Measurements from ENCODE around the gene SPATS2.

Gene SPATS2

DNA sequence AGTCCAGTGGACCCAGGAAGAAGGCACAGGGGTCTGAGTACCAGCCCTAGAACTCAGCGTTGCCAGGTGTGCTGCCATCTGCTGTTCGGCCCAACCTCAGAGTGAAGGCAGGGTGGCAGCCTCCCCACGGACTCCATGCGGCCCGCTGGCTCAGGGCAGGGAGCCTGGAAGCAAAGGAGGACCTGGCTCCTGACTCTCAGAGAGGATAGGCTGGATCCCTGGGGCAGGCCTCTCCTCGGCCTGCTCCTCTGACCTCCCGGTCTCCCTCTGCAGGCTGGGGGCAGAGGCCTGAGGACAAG is 190.6 kb downstream of the SPATS2 start:
- H3K36me3 ChIP-seq (ENCODE audit: control insufficient read depth in 2 of 2, insufficient read depth in 2 of 2, low read length in 2 of 2): peaks cover 39 to 64% of the 10 kb centered on the region in 2 donors
- H3K27ac ChIP-seq (ENCODE audit: low read depth in 2 of 2, low read length in 2 of 2): no peak overlapping the region

GRCh38 chr12:49558526-49558925 is 191.3 kb downstream of the SPATS2 start:
- peaks cover 46 to 71% of the 10 kb centered on the region in 2 donors for H3K36me3 ChIP-seq (ENCODE audit: control insufficient read depth in 2 of 2, insufficient read depth in 2 of 2, low read length in 2 of 2)
- no peak overlapping the region for H3K27ac ChIP-seq (ENCODE audit: low read depth in 2 of 2, low read length in 2 of 2)
- no peaks in the 10 kb centered on the region for H3K4me1 ChIP-seq (ENCODE audit: control insufficient read depth in 2 of 2, insufficient read depth in 2 of 2, low read length in 2 of 2)

More for the DNA sequence above, 190.6 kb downstream of the SPATS2 start:
- no peak overlapping the region for H3K4me3 ChIP-seq (ENCODE audit: low read length in 2 of 2)
- no peaks in the 10 kb centered on the region for H3K27me3 ChIP-seq (ENCODE audit: control insufficient read depth in 2 of 2, insufficient read depth in 2 of 2, low read length in 2 of 2)
- H3K4me1 ChIP-seq (ENCODE audit: control insufficient read depth in 2 of 2, insufficient read depth in 2 of 2, low read length in 2 of 2): no peaks in the 10 kb centered on the region
- no peaks in the 10 kb centered on the region for H3K9me3 ChIP-seq (ENCODE audit: control insufficient read depth in 2 of 2, low read length in 2 of 2)
- no peak overlapping the region for H3K9ac ChIP-seq (ENCODE audit: low read depth in 1 of 2, low read length in 2 of 2)

DNA sequence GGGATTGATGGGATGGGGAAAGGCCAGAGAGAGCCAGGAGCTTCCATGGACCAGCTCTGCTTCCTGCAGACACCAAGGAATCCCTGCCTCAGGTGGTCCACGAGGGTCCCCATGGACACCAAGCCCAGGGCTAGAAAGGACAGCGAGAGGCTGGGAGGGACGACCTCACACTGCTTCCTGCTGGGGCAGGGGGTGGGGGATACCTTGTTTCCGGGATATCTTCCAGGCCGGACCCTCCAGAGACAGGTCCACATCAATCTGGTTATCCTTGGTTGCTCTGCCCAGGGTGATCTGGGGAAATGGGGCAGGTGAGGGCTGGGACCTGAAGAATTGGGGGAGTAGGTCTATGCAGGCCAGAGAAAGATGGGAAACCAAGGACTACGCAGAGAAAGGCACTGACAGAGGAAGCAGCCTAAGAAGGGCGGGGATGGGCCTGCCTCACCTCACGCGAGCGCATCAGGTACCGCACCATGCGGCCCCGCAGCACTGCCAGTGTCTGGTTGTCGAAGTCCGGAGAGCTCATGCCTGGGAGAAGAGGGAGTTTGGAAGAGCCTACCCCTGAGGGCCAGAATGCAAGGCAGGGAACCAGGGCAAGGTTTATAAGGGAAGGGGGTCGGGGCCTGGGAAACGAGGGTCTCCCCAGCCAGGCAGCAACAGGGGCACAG is 191.9 kb downstream of the SPATS2 start:
- Histone ChIP-seq H3K27me3 (ENCODE audit: control insufficient read depth in 2 of 2, insufficient read depth in 2 of 2, low read length in 2 of 2) (no peaks in the 10 kb centered on the region), H3K4me1 (ENCODE audit: control insufficient read depth in 2 of 2, insufficient read depth in 2 of 2, low read length in 2 of 2) (no peaks in the 10 kb centered on the region), H3K9ac (ENCODE audit: low read depth in 1 of 2, low read length in 2 of 2) (no peak overlapping the region), H3K4me3 (ENCODE audit: low read length in 2 of 2) (no peak overlapping the region), H3K9me3 (ENCODE audit: control insufficient read depth in 2 of 2, low read length in 2 of 2) (no peaks in the 10 kb centered on the region), H3K36me3 (ENCODE audit: control insufficient read depth in 2 of 2, insufficient read depth in 2 of 2, low read length in 2 of 2) (peaks cover 50 to 77% of the 10 kb centered on the region in 2 donors), H3K27ac (ENCODE audit: low read depth in 2 of 2, low read length in 2 of 2) (no peak overlapping the region)

More at GRCh38 chr12:49558526-49558925, 191.3 kb downstream of the SPATS2 start:
- H3K9me3 ChIP-seq (ENCODE audit: control insufficient read depth in 2 of 2, low read length in 2 of 2): no peaks in the 10 kb centered on the region
- H3K27me3 ChIP-seq (ENCODE audit: control insufficient read depth in 2 of 2, insufficient read depth in 2 of 2, low read length in 2 of 2): no peaks in the 10 kb centered on the region
- no peak overlapping the region for H3K9ac ChIP-seq (ENCODE audit: low read depth in 1 of 2, low read length in 2 of 2)
- no peak overlapping the region for H3K4me3 ChIP-seq (ENCODE audit: low read length in 2 of 2)

- no peaks in the 10 kb centered on the region for H3K9me3 ChIP-seq (ENCODE audit: control insufficient read depth in 2 of 2, low read length in 2 of 2)
- no peak overlapping the region for H3K9ac ChIP-seq (ENCODE audit: low read depth in 1 of 2, low read length in 2 of 2)
- no peaks in the 10 kb centered on the region for H3K4me1 ChIP-seq (ENCODE audit: control insufficient read depth in 2 of 2, insufficient read depth in 2 of 2, low read length in 2 of 2)
- no peak overlapping the region for H3K27ac ChIP-seq (ENCODE audit: low read depth in 2 of 2, low read length in 2 of 2)
- H3K4me3 ChIP-seq (ENCODE audit: low read length in 2 of 2): no peak overlapping the region
- H3K27me3 ChIP-seq (ENCODE audit: control insufficient read depth in 2 of 2, insufficient read depth in 2 of 2, low read length in 2 of 2): no peaks in the 10 kb centered on the region
- peaks cover 62 to 88% of the 10 kb centered on the region in 2 donors for H3K36me3 ChIP-seq (ENCODE audit: control insufficient read depth in 2 of 2, insufficient read depth in 2 of 2, low read length in 2 of 2)
These were observed 193.4 kb downstream of the SPATS2 start for GRCh38 chr12:49560695-49561094.

DNA sequence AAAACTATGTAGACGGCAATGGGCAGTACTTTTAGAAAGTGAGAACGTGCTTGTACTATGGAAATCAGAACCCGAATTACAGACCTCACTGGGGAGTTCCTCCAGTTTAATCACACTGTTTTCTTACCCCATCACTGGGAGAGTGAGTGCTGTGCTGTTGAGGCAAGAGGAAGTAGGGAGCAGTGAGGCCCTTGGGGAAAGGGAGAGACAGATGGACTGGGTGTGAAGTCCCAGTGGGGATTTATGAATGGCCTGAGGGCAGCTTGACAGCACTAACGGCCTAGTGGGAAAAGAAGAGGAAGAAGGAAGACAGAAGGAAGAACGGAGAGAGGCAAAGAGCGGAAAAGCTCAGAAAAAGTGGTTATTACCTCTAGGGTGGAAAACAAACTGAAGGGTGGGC is 195.0 kb downstream of the SPATS2 start:
- H3K4me3 ChIP-seq (ENCODE audit: low read length in 2 of 2): no peak overlapping the region
- H3K9me3 ChIP-seq (ENCODE audit: control insufficient read depth in 2 of 2, low read length in 2 of 2): no peaks in the 10 kb centered on the region
- H3K27ac ChIP-seq (ENCODE audit: low read depth in 2 of 2, low read length in 2 of 2): no peak overlapping the region
- H3K27me3 ChIP-seq (ENCODE audit: control insufficient read depth in 2 of 2, insufficient read depth in 2 of 2, low read length in 2 of 2): no peaks in the 10 kb centered on the region
- H3K4me1 ChIP-seq (ENCODE audit: control insufficient read depth in 2 of 2, insufficient read depth in 2 of 2, low read length in 2 of 2): peaks cover 6 to 11% of the 10 kb centered on the region in 2 donors
- H3K36me3 ChIP-seq (ENCODE audit: control insufficient read depth in 2 of 2, insufficient read depth in 2 of 2, low read length in 2 of 2): peaks cover 62 to 81% of the 10 kb centered on the region in 2 donors
- no peak overlapping the region for H3K9ac ChIP-seq (ENCODE audit: low read depth in 1 of 2, low read length in 2 of 2)

- Histone ChIP-seq H3K27ac (ENCODE audit: low read depth in 2 of 2, low read length in 2 of 2) (no peak overlapping the region), H3K9me3 (ENCODE audit: control insufficient read depth in 2 of 2, low read length in 2 of 2) (no peaks in the 10 kb centered on the region), H3K4me3 (ENCODE audit: low read length in 2 of 2) (no peak overlapping the region), H3K9ac (ENCODE audit: low read depth in 1 of 2, low read length in 2 of 2) (no peak overlapping the region), H3K27me3 (ENCODE audit: control insufficient read depth in 2 of 2, insufficient read depth in 2 of 2, low read length in 2 of 2) (no peaks in the 10 kb centered on the region), H3K36me3 (ENCODE audit: control insufficient read depth in 2 of 2, insufficient read depth in 2 of 2, low read length in 2 of 2) (peaks cover 62 to 77% of the 10 kb centered on the region in 2 donors), H3K4me1 (ENCODE audit: control insufficient read depth in 2 of 2, insufficient read depth in 2 of 2, low read length in 2 of 2) (peaks cover 8 to 12% of the 10 kb centered on the region in 2 donors)
These were observed 195.6 kb downstream of the SPATS2 start for GRCh38 chr12:49562831-49563230.

- Histone ChIP-seq H3K4me1 (ENCODE audit: control insufficient read depth in 2 of 2, insufficient read depth in 2 of 2, low read length in 2 of 2) (peaks cover 15 to 17% of the 10 kb centered on the region in 2 donors), H3K9me3 (ENCODE audit: control insufficient read depth in 2 of 2, low read length in 2 of 2) (no peaks in the 10 kb centered on the region), H3K9ac (ENCODE audit: low read depth in 1 of 2, low read length in 2 of 2) (no peak overlapping the region), H3K27me3 (ENCODE audit: control insufficient read depth in 2 of 2, insufficient read depth in 2 of 2, low read length in 2 of 2) (no peaks in the 10 kb centered on the region), H3K4me3 (ENCODE audit: low read length in 2 of 2) (no peak overlapping the region), H3K27ac (ENCODE audit: low read depth in 2 of 2, low read length in 2 of 2) (no peak overlapping the region), H3K36me3 (ENCODE audit: control insufficient read depth in 2 of 2, insufficient read depth in 2 of 2, low read length in 2 of 2) (peaks cover 54 to 64% of the 10 kb centered on the region in 2 donors)
These were observed 196.9 kb downstream of the SPATS2 start for GRCh38 chr12:49563951-49564685.

DNA sequence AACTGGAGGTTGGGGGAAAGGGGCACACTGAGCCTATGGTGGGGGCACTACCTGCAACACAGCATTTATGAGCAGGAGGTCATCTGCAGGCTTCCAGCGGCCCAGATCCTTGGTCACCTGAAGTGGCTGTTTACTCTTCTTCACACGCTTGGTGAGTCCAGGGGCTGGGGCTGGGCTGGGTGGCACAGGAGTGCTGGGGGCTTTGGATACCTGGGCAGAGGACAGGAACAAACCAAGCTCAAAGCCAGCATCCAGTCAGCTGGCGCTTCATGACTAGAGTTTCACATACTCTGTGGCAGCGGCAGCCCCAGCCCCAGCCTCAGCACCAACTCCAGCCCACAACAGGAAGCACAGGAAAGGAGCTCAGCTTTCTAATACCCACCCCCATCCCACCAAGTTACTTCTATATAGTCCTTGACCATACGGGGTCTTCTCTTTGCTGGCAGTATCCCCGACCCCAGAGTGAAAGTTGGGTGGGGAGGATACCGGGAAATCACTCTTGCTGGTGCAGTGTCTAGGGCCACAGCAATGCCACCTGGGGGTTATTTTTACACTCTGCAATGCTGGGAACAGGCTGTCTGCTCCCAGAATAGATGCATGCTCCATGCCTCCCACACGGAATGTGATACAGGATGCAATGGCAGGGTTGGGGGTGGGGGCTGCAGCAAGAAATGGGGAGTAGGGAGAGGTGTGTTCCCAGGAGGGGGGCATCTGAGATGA is 197.6 kb downstream of the SPATS2 start:
- Histone ChIP-seq H3K27me3 (ENCODE audit: control insufficient read depth in 2 of 2, insufficient read depth in 2 of 2, low read length in 2 of 2) (no peaks in the 10 kb centered on the region), H3K9ac (ENCODE audit: low read depth in 1 of 2, low read length in 2 of 2) (no peak overlapping the region), H3K4me3 (ENCODE audit: low read length in 2 of 2) (no peak overlapping the region), H3K9me3 (ENCODE audit: control insufficient read depth in 2 of 2, low read length in 2 of 2) (no peaks in the 10 kb centered on the region), H3K4me1 (ENCODE audit: control insufficient read depth in 2 of 2, insufficient read depth in 2 of 2, low read length in 2 of 2) (peaks cover 16 to 19% of the 10 kb centered on the region in 2 donors), H3K36me3 (ENCODE audit: control insufficient read depth in 2 of 2, insufficient read depth in 2 of 2, low read length in 2 of 2) (peaks cover 46 to 57% of the 10 kb centered on the region in 2 donors), H3K27ac (ENCODE audit: low read depth in 2 of 2, low read length in 2 of 2) (no peak overlapping the region)

DNA sequence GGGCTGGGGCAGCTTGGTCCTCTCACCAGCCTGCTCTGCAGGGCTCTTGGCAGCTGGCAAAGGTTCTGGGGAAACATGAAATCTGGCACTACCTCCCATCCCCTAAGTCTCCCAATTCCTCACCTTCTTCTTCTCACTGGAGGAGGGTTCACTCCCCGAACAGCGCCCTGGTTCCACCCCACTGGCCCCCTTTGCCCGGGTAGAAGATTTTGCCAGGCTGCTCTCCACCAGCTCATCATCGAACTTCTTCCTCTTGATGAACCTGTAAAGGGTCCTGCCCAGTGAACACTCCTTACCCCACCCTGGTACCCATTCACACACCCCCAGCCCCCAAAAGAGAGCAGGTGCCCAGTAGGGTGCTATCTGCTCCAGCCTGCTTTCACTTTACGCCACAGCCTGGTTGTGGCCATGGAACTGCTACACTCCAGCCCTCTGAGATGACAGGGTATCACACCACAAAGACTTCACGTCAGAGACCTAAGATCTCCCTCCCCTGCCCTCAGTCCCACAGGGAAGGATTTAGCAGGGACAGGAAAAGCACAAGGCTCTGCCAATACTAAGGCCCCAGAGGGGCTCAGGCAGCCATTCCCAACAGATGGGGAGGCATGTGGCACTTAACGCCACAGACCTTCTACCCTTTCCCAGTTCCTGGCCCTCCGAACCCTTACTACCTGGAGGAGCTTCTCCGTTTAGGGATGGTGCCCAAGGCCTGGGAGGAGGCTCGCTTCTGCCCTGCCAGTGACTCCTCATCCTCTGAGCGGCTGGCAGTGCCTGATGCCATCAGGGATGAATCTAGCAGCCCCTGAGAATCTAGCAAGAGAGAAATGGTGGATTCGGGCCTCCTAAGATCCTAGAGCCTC is 198.4 kb downstream of the SPATS2 start:
- Histone ChIP-seq H3K4me3 (ENCODE audit: low read length in 2 of 2) (no peak overlapping the region), H3K4me1 (ENCODE audit: control insufficient read depth in 2 of 2, insufficient read depth in 2 of 2, low read length in 2 of 2) (peaks cover 16 to 19% of the 10 kb centered on the region in 2 donors), H3K9me3 (ENCODE audit: control insufficient read depth in 2 of 2, low read length in 2 of 2) (no peaks in the 10 kb centered on the region), H3K27ac (ENCODE audit: low read depth in 2 of 2, low read length in 2 of 2) (no peak overlapping the region), H3K36me3 (ENCODE audit: control insufficient read depth in 2 of 2, insufficient read depth in 2 of 2, low read length in 2 of 2) (peaks cover 39 to 50% of the 10 kb centered on the region in 2 donors), H3K9ac (ENCODE audit: low read depth in 1 of 2, low read length in 2 of 2) (no peak overlapping the region), H3K27me3 (ENCODE audit: control insufficient read depth in 2 of 2, insufficient read depth in 2 of 2, low read length in 2 of 2) (no peaks in the 10 kb centered on the region)

Data from mucosa of rectum (tissue), 2 donors.